GM21717 (cell line): Measurements from ENCODE around the gene PRDM10.

Source experiments
- ATAC-seq: cut with Tn5 transposase; IDR thresholded peaks from one replicate; pipeline ENCODE4 v1.9.1; 2021; ENCODE audit warnings: mild to moderate bottlenecking, moderate library complexity; ENCODE audit not compliant: unreplicated experiment

Gene PRDM10

DNA sequence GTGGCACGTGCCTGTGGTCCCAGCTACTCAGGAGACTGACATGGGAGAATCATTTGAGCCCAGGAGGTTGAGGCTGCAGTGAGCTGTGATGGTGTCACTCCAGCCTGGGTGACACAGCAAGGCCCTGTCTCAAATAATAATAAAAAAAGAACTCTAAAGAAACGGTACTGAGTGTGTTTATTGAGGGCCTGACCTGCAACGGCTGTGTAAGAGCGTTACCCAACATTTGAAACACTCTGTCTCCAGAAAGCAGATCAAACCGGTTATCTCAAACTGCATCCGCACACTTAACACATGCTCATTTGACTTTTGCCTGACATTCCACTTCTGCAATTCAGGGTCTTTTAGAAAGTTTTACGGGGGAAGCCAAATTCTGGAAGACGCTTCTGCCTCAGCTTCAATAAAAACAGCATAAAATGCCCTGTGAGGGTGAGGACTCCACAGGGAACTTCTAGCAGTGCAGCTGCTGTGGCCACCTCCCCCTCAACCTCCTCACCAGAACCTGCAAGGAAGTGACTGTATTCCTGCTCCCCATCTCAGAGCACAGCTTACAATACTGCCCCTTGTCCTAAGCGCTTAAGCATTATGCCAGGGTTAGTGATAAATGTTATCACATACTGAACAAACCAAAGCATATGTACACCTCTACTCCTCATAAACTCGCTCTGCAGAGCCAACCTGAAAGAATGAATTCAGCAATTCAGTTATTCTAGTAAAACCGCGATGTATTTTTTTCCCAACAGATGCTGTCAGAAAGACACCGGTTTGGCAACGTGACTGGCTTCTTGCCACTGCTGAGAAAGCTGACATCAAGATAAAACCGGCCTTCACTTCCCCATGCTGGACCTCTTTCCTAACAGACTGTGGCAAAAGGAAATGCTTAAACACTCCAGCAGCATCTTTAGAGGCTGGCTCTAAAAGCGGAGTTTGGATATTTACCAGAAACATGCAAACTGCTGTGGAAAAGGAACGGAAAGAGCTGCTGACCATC is 52.2 kb downstream of the PRDM10 start:
- ATAC-seq: no peak

DNA sequence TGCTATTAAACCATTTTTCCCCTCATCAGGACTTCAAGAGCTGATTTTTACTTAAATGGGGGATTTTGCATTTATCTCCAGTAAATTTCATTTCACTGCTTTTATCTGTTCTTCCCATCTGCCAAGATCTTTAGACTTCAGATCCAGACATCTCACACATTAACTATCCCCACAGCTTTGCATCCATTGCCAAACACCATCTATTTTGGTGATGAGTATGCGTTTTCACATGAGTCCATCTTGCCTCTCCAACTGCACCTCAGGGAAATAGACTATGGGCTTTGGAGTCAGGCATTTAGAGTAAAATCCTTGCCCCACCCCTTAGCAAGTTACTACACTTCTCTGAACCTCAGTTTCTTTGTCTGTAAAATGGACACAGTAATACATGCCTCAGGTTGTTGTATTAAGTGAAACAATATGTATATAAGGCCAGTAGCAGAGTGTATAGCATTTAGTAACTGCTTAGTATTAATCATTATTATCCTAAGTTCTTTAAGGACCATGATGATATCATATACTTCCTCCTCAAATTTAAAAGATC is 53.6 kb downstream of the PRDM10 start:
- no peak for ATAC-seq

- ATAC-seq: no peak
These were observed 55.2 kb downstream of the PRDM10 start for GRCh38 chr11:129947474-129947873.

- no peak for ATAC-seq
These were observed 55.7 kb downstream of the PRDM10 start for GRCh38 chr11:129946965-129947364.

- ATAC-seq: no peak
These were observed 56.4 kb downstream of the PRDM10 start for GRCh38 chr11:129946256-129946655.

DNA sequence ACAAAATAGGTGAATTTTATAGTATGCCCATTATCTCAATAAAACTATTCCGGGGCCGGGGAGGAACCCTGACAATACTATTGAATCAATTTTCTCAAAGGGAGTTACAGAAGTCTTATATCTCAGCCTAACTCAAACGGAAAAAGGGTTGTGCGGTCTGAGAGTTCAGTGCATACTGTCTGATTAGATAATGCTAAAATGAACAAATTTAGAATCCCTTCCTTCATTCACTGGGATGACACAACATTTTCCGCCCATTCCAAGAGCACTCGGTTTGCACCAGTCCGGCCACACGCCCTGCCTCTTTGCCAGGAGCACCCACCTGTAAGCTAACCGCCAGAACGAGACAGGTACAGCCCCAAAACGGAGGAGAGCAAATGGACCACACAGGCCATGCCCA is 57.3 kb downstream of the PRDM10 start:
- no peak for ATAC-seq

GRCh38 chr11:129944696-129945095 is 57.9 kb downstream of the PRDM10 start:
- ATAC-seq: no peak

- ATAC-seq: no peak
These were observed 59.6 kb downstream of the PRDM10 start for GRCh38 chr11:129943036-129943435.

- ATAC-seq: no peak
These were observed 63.1 kb downstream of the PRDM10 start for GRCh38 chr11:129939510-129939909.

- no peak for ATAC-seq
These were observed 63.9 kb downstream of the PRDM10 start for GRCh38 chr11:129938764-129939163.

DNA sequence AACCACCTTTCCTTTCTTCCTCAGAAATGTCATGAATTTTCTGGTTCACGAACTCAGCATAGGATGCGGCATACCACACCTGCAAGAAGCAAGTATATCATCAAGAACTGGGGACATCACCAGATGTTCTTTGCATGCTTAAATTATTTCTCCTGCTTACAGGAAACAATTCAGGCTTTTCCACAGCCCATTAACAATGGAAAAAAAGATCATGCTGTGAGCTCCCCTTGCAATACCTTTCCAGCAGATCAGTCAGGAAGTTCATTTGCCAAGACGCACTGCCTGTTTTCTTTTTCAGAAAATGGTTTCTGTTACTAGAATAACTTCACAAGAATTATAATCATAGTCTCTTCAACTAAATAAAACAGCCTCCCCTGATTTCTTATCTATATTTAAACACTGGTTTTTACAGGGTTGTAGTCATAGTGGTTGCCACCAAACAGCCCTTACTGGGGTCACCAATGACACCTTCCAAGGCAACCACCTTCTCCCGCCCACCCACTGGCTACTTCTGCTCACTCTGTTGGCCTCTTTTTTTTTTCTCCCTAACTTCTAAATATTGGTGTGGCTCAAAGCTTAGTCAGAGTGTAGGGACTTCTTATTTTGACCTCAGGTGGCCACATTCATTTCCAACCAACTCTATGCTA is 64.9 kb downstream of the PRDM10 start:
- no peak for ATAC-seq

DNA sequence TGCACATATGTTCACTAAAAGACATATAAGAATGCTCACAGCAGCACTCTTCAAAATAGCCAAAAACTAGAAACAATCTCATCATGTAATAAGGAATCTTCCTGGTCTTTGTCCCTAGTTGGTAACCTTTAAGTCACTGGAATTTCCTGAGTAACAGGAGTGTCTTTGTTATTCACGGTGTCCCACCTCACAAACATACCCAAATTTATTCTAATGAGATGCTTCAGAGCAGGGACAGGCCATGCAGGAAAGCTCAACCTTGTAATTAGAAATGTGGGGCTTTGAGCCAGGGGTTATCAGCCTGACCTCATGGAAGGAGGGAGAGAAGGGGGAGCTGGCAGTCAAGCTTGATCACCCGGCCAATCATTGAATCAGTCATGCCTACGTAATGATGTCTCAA is 66.9 kb downstream of the PRDM10 start:
- ATAC-seq: no peak

DNA sequence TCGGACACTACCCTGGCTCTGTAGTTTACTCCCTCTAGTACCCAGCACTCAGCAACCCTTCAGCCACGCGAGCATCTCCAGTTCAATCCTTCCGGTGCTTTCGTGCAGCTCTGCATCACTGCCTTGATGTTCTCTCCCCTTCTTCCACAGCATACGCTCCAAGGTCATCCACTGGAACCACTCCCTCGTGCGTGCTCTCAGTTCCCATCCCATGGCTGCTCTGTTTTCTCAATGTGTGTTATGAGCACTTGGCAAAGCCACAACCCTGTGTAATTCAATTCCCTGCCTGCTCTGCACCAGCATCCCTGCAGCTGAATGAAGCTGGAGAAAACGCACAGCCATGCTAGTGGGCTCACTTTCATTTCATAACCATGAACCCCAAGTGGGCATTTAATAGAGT is 68.7 kb downstream of the PRDM10 start:
- no peak for ATAC-seq

- no peak for ATAC-seq
These were observed 69.4 kb downstream of the PRDM10 start for GRCh38 chr11:129933262-129933661.

- ATAC-seq: no peak
These were observed 70.1 kb downstream of the PRDM10 start for GRCh38 chr11:129932381-129933067.

GRCh38 chr11:129930743-129931142 is 71.9 kb downstream of the PRDM10 start:
- no peak for ATAC-seq

DNA sequence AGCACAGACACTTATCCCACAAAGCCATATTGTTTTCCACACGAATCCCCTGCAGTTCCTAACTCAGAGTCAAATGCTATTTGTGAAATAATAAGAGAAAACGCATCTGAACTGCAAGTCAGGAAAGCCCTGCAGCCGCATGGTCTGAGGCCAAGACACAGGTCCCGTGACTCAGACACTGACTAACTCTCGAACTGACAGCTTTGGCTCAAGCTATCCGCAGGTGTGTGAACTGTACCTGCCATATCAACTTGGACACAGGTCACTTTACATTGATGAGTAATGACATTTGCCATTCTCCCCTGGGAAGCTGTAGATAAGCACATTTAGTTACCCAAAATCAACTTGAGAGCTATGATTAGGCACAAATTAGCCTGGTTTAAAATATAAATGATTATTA is 72.3 kb downstream of the PRDM10 start:
- no peak for ATAC-seq

- ATAC-seq: no peak
These were observed 72.9 kb downstream of the PRDM10 start for GRCh38 chr11:129929721-129930120.

DNA sequence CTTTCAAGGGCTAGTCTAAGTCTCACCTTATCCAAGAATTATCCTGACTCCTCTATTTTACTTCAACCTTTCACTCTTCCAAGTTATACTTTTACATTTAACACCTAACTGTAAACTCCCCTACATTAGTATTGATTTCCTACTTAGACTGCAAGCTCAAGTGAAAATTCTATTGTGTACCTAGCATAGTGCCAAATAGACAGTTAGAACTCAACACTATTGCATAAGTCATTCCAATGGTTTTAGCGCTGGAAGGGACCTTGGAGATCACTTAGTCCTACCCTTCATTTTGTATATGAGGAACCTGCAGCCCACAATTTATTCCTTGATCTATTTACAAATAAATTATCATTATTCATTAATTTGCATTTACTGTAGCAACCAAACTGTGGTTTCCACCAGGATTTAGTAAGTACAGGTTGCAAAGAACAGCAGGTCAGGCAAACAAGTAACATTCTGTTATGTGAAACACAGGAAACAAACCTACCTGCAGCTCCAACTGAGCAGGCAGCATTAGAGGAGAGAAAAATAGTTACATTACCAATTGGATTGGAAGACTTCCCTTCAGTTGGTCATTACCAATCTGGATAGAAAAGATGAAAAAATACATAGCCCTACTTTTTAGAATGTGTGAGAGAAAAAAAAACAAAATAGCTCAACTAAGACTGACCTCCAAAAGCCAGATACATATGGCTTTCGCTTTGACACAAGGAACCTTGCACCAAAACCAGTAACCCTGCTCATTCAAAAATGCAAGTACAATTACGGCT is 73.5 kb downstream of the PRDM10 start:
- ATAC-seq: no peak

DNA sequence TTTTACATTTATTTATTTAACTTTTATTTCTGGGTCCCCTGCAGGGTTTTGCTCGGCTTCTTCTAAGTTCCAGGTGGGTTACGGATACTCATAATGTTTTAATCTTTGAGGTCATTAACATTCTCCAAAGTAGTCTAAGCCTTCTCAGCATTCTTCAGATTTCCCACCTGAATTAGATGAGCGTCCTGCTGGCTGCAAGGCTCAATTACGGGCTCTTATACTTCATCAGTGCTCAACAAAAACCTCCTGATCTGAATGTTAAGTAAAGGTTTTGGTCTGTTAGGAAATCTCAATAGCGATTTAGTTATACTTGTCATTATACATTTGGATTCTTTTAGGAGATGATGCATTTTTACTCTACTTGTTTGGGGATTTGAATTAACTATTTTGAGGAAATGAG is 80.0 kb downstream of the PRDM10 start:
- no peak for ATAC-seq

- ATAC-seq: no peak
These were observed 84.3 kb downstream of the PRDM10 start for GRCh38 chr11:129918361-129918760.
